Activated naive CD8-positive, alpha-beta T cell treated with anti-CD3 and anti-CD28 coated beads, Interleukin-2, amount 50 U/mL, for 16 hours (primary cell): ENCODE data around the gene SETD2.
"Not testable (repeated sequence)": the region's sequence is repeated elsewhere in the genome, so short reads cannot be mapped to it uniquely, and the experiment has no call there.

Experiments used
- DNase-seq: peaks from one replicate; pipeline ENCODE4 v3.0.0-alpha.2; 2020; ENCODE audit warnings: low read depth, low spot score

The SETD2 gene

DNA sequence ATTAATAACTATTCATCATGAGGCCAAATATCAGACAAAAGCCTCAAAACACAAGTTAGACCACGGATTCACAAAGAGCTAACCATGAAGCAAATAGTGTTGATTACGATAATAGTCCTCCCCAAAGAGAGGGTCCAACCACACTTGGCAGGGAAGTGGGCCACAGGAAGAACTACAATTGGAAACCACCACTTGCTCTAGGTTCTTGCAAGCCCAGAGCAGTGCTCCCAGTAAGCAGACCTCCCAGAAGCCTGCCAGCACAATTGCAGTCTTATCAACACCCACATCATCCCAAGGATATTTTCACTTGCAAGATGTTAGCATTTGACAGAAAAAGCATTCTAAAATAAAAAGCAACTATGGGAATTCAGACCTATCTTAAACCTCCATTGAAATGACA, 11.3 kb downstream of the SETD2 start:
- DNase-seq: no peak

GRCh38 chr3:47151836-47152235, 12.1 kb downstream of the SETD2 start:
- DNase-seq: no peak

- no peak for DNase-seq
Measured at GRCh38 chr3:47149339-47149933, 14.5 kb downstream of the SETD2 start.

DNA sequence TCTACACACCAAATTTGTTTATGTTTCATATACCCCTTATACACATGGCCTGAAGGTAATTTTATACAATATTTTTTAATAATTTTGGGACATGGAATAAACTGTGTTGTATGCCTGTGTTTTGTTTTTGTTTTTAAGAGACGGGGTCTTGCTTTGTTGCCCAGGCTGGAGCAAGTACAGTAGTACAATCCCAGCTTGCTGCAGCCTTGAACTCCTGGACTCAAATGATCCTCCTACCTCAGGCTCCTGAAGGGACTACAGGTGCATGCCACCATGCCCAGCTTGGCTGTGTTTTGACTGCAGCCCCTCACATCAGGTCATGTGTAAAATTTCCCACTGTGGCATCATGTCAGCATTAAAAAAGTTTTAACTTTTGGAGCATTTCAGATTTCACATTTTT, 18.6 kb downstream of the SETD2 start:
- DNase-seq: no peak

GRCh38 chr3:47143068-47143467, 20.8 kb downstream of the SETD2 start:
- DNase-seq: no peak

DNA sequence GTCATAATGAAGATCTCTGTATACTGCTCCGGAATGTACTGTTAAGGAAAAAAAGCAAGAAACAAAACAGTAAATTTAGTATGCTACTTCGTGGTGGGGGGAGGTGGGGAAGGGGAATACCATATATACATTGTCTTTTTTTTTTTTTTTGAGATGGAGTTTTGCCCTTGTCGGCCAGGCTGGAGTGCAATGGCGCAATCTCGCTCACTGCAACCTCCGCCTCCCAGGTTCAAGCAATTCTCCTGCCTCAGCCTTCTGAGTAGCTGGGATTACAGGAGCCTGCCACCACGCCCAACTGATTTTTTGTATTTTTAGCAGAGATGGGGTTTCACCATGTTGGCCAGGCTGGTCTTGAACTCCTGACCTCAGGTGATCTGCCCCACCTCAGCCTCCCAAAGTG, 21.4 kb downstream of the SETD2 start:
- DNase-seq: not testable (repeated sequence)

DNA sequence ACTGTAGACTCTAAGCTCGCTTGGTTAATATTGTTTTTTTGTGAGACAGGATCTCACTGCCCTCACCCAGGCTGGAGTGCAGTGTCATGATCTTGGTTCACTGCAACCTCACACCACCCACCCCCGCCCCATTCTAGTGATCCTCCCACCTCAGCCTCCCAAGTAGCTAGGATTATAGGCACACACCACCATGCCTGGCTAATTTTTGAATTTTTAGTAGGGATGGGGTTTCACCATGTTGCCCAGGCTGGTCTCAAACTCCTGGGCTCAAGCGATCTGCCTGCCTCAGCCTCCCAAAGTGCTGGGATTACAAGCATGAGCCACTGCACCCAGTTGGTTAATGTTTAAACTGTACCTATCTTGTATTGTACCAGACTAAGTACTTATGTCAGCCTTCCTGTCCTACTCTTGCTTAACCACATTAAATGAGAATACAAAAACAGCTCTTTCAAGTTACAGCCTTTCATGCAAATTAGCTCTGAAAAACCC, 22.9 kb downstream of the SETD2 start:
- not testable (repeated sequence) for DNase-seq

DNA sequence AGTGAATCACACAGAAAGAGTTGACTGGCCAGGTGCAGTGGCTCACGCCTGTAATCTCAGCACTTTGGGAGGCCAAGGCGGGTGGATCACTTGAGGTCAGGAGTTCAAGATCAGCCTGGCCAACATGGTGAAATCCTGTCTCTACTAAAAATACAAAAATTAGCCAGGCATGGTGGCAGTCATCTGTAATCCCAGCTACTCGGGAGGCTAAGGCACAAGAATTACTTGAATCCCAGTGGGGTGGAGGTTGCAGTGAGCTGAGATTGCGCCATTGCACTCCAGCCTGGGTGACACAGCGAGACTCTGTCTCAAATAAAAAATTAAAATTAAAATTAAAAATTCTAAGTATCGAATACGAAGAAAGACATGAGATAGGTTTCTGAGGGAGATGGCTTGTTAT, 23.4 kb downstream of the SETD2 start:
- not testable (repeated sequence) for DNase-seq

DNA sequence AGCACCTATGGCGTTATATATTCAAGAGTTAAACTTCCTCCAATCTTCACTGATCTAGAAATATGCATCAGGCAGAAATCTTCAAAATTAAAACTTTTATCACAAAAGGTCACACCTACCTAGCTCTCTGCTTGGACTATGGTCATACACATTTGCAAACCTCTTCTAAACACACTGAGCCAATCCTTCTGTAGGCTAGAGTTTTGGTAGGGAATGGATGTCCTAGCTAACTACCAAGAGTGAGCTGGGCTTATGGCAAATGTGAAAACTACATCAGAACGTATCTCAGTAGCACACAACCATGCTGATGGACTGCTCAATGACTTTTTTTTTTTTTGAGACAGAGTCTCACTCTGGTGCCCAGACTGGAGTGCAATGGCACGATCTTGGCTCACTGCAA, 29.6 kb downstream of the SETD2 start:
- DNase-seq: no peak

DNA sequence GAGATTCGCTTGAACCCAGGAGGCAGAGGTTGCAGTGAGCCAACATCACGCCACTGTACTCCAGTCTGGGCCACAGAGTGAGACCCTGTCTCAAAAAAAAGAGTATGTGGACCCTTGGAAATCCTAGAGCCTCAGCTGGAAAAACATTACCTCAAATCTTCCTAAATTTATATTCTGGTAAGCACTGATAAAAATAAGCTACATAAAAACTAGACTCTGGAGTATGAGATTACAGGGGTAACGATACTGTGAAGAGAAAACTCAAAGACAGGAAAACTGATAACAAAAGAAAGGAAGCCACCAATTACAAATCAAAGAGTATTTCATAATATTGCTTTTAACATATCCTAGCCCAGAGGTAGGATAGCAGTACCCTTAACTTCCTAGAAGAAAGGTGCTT, 30.3 kb downstream of the SETD2 start:
- no peak for DNase-seq

DNA sequence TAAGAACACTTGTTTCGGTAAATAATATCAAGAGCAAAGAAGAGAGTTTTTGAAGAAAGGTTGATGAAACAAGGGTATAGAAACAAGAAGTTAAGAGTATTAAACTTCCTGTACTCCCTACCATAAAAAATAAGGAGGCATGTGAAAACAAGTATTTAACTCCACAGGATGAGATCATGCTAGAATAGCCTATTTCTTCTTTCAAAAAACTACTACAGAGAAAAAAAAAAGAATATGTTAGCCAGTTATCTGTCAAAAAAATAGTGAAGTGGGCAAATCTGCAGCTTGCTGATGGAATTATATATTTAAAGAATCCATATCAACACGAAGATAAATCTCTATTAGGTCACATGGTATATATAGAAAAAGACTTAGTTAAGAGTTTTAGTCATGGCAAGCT, 33.4 kb downstream of the SETD2 start:
- DNase-seq: no peak

- no peak for DNase-seq
Measured at GRCh38 chr3:47128137-47128536, 35.8 kb downstream of the SETD2 start.

DNA sequence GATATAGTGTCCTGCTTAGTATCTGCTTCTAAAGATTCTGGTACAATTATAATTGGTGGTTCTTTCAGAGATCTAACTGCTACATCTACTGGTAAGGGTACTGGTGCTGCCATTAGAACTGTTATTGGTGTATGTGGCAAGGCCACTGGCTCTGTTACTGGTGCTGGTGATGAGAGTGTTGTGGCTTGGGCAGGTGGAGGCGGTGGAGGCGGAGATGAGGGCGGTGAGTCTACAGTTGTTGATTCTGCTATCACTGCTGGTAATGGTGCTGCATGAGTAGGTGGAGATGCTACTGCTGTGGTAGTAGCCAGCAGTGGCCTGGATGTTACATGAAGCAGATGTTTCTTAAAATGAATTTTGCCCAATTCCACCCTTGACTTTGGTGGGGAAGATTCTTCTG, 40.1 kb downstream of the SETD2 start:
- DNase-seq: no peak

DNA sequence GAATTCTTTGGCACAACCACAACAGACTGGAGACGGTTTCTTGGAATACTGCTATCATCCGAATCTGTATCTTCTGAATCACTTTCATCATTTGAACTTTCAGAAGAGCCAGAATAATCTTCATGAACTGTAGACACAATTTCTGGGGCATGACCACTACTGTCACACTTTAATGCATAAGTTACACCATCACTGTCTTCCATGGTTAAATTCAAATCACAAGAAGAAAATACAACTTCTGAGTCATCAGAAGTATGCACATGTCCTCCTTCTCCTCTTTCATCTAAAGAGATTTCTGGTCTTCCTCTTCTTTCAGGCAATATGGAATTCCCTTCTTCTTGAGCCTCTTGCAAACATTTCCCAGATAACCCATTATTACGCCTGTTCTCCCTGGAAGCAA, 42.5 kb downstream of the SETD2 start:
- no peak for DNase-seq

GRCh38 chr3:47120138-47120537, 43.8 kb downstream of the SETD2 start:
- DNase-seq: no peak

- not testable (repeated sequence) for DNase-seq
Measured at GRCh38 chr3:47119387-47119786, 44.5 kb downstream of the SETD2 start.

DNA sequence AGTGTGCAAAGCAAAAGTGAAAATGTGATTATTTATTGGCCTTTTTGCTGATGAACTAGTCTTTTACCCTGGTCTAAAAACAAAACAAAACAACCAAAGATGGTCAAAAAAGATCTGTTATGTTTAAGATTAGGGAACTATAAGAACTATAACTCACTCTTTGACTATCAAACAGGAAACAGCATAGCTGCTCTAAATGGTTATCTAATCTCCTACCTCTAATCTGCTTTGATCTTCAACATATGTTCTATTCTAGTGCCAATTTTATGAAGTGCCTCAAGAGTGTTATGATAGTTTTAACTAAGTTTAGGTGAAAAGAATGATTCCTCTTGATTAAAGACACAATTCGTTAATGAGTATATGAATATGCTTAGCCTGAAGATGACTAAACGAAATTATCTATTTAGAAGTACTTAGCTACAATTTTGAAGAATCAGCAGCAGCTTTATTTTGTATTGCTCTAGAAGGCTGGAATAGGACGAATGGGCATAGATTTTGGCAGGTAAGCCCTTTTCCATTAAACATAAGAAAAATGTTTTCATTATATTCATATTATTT, 46.0 kb downstream of the SETD2 start:
- DNase-seq: no peak

DNA sequence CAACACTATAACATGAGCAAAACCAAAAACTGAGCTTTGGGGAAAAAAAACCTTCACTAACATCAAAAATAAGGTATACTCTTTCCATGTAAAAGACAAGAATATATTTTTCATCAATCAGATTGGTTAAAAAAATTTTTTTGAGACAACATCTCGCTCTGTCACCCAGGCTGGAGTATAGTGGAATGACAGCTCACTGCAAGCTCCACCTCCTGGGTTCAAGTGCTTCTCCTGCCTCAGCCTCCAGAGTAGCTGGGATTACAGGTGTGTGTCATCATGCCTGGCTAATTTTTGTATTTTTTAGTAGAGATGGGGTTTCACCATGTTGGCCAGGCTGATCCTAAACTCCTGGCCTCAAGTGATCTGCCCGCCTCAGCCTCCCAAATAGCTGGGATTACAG, 48.4 kb downstream of the SETD2 start:
- not testable (repeated sequence) for DNase-seq

DNA sequence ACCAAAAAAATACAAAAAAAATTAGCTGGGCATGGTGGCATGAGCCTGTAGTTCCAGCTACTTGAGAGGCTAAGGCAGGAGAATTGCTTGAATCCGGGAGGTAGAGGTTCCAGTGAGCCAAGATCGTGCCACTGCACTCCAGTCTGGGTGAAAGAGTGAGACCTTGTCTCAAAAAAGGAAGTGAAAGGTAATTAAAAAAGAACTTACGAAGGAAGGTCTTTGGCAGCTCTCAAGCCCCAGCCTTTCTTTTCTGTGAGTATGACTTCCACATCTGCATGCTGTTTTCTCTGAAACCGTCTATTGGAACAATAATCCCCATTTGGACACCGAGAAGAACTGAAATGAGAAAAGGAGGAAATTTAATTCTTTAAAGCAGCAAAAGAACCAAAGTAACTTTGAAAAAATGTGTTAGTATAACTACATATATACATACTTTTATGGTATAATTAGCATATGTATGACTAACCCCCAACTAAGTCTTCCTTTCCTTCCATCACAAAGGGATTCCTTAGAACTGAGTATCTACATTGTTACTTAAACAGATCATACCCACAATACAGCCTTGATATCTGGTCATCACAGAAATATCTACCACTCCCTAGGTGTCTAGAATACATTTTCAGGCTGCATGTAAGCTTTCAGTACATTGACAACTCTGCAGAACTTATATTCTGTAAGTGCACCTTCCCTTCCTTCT, 50.1 kb downstream of the SETD2 start:
- no peak for DNase-seq

DNA sequence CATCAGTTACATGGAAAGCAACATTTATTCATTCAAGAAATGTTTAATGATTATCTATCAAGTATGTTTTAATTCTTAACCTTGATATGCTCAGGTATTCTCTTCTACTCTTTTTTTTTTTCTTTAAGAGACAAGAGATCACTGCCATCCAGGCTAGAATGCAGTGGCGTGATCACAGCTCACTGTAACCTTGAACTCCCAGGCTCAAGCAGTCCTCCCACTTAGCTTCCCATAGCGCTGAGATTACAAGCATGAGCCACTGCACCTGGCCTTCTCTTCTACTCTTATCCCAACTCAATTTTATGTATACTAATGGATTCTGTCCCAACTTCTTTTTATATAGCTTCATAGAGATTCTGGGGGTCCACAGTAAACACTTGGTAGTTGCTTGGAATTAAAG, 50.9 kb downstream of the SETD2 start:
- DNase-seq: no peak

GRCh38 chr3:47109393-47109792, 54.5 kb downstream of the SETD2 start:
- DNase-seq: no peak

GRCh38 chr3:47108546-47108945, 55.4 kb downstream of the SETD2 start:
- no peak for DNase-seq

- DNase-seq: no peak
Measured at GRCh38 chr3:47104259-47104658, 59.7 kb downstream of the SETD2 start.
